ENCODE measurements around the gene GSS.

Gene GSS

DNA sequence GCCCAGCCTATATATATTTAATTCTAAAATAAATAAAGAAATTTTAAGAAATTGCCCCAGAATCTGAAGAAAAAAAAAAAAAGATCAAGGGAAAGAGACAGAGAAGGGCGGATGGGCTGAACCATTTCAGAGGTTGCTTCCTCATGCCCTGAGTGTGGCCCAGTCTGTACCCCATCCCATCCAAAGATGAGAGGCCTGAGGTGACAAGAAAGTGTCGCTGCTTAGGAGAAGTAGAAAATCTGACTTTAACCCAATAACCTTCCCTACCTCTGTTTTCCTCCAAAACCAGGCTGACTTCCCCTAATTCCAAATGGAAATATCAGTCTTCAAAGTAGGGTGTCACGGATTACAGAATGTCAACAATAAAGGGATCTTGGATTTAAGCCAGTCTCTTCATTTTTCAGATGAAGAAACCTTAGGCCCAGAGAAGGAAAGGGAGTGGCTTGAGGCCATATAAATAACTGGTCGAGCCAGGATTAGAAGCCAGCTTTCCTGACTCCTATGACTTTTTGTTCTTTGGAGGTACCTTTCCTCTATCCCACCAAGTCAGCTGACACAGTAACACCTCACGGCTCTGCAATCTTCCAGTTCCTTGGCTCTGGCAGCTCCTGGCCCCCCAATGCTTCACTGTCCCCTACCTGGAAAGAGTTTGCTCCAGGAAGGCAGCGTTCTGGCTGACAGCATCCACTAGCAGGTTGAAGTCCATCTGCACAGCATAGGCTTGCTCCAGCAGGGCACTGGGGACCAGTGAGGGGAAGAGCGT is 10.1 kb downstream of the GSS start:
- DNase-seq, result no peak

GRCh38 chr20:34943808-34944567 is 11.6 kb downstream of the GSS start:
- DNase-seq, result no peak

GRCh38 chr20:34942301-34942700 is 13.3 kb downstream of the GSS start:
- no peak for DNase-seq

- no peak for DNase-seq
Observed at GRCh38 chr20:34941226-34941625, 14.4 kb downstream of the GSS start.

DNA sequence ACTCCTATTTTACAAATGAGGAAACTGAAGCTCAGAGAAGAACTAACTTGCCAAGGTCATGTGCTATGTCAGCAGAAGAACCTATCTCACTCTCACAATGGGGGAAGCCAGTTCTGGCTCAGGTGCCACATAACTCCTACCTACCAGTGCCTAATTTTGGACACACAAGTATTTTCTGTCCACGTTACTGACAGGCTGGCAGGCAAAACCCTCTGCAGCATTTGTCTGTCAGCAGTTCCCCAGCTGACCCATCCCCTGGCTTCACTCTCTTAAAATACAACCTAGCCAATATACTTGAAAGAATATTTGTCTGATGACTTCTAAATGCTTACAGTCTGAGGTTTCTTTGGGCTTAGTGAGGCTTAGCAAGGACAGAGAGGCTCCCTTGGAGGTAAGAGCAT is 15.5 kb downstream of the GSS start:
- DNase-seq, result no peak

DNA sequence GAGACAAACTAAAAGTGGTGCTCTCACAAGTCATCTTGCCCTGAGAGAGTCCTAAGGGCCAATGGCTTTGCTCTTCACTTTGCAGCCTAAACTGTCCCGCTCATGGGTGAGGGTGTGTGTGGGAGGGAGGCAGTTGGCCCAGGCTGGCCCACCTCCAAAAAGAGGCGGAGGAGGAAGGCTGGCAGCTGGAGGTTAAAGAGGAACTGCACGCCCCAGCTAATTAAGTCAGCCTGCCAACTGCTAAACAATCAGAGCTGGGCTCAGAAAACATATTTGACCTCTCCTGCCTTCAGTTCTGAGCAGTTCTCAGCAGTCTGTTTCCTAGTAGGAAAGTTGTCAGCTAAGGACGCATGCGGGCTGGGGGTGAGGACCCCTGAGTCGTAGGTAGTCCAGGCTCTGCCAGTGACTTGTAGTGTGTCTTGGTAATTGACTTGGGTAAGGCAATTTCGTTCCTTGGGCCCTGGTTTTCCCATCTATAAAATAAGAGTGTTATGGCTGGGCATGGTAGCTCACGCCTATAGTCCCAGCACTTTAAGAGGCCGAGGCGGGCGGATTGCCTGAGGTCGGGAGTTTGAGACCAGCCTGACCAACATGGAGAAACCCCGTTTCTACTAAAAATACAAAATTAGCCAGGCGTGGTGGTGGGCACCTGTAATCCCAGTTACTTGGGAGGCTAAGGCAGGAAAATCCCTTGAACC is 17.0 kb downstream of the GSS start:
- DNase-seq, result no peak

DNA sequence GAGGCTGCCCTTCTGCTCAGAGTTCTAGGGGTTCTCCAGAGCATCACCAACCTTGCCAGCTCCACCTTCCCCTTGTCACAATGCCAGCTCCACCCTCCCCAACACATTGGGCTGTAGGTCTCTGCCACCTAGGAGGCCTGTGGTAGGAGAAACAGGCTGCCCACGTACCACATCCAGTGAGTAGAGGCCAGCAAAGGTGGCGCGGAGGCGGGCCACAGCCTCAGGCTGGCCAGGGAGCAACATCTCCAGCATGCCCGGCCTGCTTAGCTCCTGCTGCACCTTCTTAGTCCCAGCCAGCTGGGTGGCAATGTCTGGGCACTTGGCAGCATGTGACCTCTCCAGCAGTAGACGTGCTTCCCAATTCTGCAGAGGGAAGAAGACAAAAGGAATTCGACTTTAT is 23.8 kb downstream of the GSS start:
- DNase-seq, result no peak

- DNase-seq, result no peak
Observed at GRCh38 chr20:34928411-34928810, 27.2 kb downstream of the GSS start.

- no peak for DNase-seq
Observed at GRCh38 chr20:34927736-34928135, 27.9 kb downstream of the GSS start.

- DNase-seq, result no peak
Observed at GRCh38 chr20:34926581-34926980, 29.0 kb downstream of the GSS start.

GRCh38 chr20:34925981-34926380 is 29.6 kb downstream of the GSS start:
- no peak for DNase-seq

GRCh38 chr20:34925341-34925740 is 30.3 kb downstream of the GSS start:
- DNase-seq, result no peak

- no peak for DNase-seq
Observed at GRCh38 chr20:34923414-34923813, 32.2 kb downstream of the GSS start.

DNA sequence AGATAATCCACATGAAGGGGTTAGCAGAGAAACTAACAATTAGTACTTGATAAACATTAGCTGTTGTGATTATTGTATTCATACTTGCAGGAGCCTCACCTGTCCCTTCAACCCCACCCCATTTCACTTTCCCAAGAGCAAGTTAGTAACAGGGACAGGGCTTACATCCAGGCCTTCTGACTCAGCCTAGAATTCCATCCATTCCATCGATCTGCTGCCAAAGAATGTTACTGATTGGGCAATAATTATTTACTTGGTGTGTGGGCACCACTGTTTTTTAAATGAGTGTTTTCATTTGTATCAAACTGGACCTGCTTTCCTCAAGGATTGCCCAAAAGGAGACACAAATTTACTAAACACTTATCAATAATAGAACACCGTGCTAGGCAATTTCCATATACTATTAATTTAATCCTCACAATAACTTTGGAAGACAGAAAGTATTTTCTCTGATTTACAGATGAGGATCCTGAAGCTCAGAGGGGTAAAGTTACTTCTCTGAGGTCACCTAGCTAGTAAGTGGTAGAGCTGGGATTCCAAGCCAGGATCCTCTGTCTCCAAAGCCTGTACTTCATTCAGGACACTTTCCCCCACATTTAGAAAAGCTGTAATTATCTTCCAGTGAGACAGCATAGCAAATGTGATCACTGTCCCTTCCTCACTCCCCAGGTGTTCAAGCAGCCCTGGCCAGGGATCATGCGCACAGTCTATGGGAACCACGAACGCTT is 32.8 kb downstream of the GSS start:
- peak; percentile 78 for DNase-seq

DNA sequence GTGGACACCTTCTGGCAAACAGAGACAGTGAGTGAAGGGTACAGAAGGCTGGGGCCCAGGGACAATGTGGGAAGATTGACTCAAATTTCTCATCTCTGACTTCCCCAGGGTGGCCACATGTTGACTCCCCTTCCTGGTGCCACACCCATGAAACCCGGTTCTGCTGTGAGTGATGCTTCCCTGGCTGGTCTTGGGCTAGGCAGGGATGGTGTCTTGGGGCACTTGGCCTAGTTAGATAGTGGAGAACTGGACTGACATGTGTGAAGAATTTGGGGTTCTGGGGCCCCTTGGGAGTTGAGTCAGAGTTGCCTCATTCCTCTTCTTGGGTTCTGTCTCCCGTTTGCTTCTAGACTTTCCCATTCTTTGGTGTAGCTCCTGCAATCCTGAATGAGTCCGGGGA is 34.2 kb downstream of the GSS start:
- peak; percentile 10 for DNase-seq

DNA sequence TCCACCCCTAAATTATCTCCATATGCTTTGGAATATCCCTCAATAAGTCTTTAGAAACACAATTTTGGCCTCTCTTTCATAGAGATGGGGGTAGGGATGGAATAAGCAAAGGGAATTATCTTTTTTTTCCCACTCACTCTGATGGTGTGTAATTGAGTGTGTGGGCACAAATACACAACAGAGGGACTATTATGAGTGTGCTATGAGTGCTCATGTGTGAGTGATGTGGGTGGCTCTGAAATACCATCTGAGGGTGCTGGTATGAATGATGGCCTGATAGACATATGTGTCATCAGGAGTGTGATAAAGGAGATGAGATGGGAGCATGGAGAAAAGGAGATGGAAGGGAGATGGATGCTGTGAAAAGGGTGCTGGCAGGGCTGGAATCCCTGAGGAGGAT is 35.6 kb downstream of the GSS start:
- DNase-seq, result no peak

GRCh38 chr20:34916774-34917354 is 38.7 kb downstream of the GSS start:
- DNase-seq, result no peak

DNA sequence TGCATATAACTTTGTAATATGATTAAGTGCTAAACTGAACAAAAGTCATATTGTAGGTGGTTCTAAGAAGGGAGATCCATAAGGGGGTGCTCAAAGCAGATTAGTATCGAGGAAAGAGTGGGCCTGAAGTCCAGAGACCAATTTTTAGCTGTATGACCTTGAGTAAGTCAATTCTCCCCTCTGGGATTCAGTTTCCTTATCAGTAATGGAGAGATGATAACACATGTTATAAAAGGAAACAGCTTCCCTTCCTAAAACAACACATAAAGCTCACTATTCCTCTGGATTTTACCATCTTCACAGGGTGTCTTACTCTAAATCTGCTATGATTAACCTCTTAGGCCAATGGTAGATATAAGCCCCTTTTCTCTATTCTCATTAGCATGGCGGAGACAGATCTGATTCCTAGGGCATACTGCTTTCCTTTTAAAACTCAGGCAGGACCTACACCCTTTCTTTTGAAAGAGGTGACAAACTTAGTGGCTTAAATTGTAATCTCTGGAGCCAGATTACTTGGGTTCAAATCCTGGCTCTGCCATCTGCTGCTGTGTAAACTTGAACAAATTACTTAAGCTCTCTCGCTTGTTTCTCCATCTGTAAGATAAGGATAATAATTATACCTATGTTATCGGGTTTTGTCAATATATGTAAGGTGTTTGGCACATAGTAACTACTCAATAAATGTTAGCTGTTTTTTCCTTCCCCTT is 39.7 kb downstream of the GSS start:
- DNase-seq, result no peak

GRCh38 chr20:34915131-34915530 is 40.5 kb downstream of the GSS start:
- no peak for DNase-seq

DNA sequence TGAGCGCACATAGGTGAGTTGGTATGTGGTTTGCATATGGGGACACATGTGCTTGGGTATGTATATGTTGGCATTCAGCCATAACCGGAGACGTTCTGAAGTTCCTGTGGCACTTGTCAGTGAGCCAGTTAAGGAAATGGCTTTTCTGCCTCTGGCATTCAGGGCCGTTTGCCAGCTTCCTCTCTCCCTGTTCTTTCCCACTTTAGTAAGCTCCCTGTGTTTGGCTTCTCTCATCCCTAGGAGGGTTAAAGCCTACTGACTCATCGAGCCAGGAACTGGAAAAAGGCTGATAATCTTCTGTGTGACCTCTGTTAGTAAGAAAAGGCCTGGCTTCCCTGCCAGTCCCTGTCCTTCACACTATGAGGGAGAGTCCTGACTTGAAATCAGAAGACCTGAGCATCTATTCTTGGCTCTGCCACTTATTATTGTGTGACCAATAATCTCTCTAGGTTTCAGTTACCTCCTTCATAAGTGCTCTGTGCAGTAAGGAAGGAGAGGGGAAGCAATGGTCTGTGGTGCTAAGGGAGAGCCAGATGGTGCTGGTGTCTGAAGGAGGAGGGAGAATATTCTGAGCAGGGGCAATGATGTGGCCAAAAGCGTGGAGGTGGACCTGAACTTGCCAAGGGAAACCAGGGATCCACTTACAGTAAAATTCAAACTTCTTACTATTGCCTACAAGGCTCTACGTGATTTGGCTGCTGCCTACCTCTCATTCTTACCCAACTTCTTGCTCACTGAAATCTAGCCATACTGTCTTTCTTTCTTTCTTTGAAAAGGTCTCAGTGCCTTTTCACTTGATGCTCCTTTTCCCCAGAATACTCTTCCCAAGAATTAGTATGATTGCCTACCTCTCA is 47.8 kb downstream of the GSS start:
- peak; percentile 93 for DNase-seq

GRCh38 chr20:34904202-34904621 is 51.4 kb downstream of the GSS start:
- DNase-seq, result no peak

All from fibroblast of skin of scalp (primary cell).